Lower lobe of right lung (tissue), 2 donors: ENCODE data around the gene MAP3K10. TPM values are rescaled to one million over a fixed set of nuclear protein-coding genes. Genes with fewer than 3 reads are reported as not detected.
A peak's percentile ranks its signal among the peaks of the same experiment; 100 is the strongest.

Experiments
- ATAC-seq, 2 donors: fragments of 200-7000 bp; cut with Tn5 transposase; one replicate each; pipeline ENCODE4 v1.9.1; 2020 to 2022; ENCODE audit warnings: mild to moderate bottlenecking in 2 of 2, moderate library complexity in 2 of 2
- DNase-seq: peaks from one replicate; pipeline ENCODE4 v3.0.0-alpha.2; 2020
- H3K27ac ChIP-seq: fragments of 200-600 bp; one replicate; pipeline ENCODE4 v1.8.0; 2022
- H3K27me3 ChIP-seq: fragments of 200-600 bp; one replicate; pipeline ENCODE4 v1.8.0; 2022; ENCODE audit warnings: low read depth
- H3K36me3 ChIP-seq: fragments of 200-600 bp; one replicate; pipeline ENCODE4 v1.8.0; 2022; ENCODE audit warnings: mild to moderate bottlenecking
- H3K4me1 ChIP-seq: fragments of 200-600 bp; one replicate; pipeline ENCODE4 v1.8.0; 2022
- H3K4me3 ChIP-seq: fragments of 200-600 bp; one replicate; pipeline ENCODE4 v1.8.0; 2022; ENCODE audit warnings: mild to moderate bottlenecking
- H3K9me3 ChIP-seq: fragments of 200-600 bp; one replicate; pipeline ENCODE4 v1.8.0; 2022
- CTCF ChIP-seq: fragments of 200-600 bp; IDR thresholded peaks from one replicate; pipeline ENCODE4 v1.8.0; 2022; ENCODE audit warnings: antibody characterized with exemption, mild to moderate bottlenecking
- intact Hi-C: fragments of 100-400 bp; cut with DNase I; formaldehyde crosslinking; loops from one replicate; pipeline ENCODE4 v1.11.0; 2022
- total RNA-seq: library from RNA; stranded (reverse); fragmentation: NEBNext Ultra II Directional; extraction: Animal tissue kit (Norgen Biotek cat#: 25700); gene quantifications from one replicate; pipeline ENCODE4 v1.2.1, GENCODE V29; 2021
- donor health status: DM: no; HTN: yes; CAD: no; lungs with severe emphysema.

MAP3K10 gene
- total RNA-seq, 1 donor from 2014 or later = 17.4 TPM

GRCh38 chr19:40238775-40239174 lies 47.5 kb downstream of the MAP3K10 start:
- no peak overlapping the region for H3K27ac ChIP-seq
- ATAC-seq (no peak), DNase-seq (no peak)
- intact Hi-C loops = no loop called here
- peaks cover 15% of the 10 kb centered on the region for H3K4me1 ChIP-seq
- no peaks in the 10 kb centered on the region for H3K9me3 ChIP-seq
- peaks cover 87% of the 10 kb centered on the region for H3K36me3 ChIP-seq
- H3K27me3 ChIP-seq = no peaks in the 10 kb centered on the region
- H3K4me3 ChIP-seq = no peak overlapping the region
- TF ChIP-seq CTCF = no peak

GRCh38 chr19:40239415-40240226 lies 48.4 kb downstream of the MAP3K10 start:
- Histone ChIP-seq H3K4me3 (no peak overlapping the region), H3K4me1 (peaks cover 15% of the 10 kb centered on the region), H3K9me3 (no peaks in the 10 kb centered on the region), H3K27ac (no peak overlapping the region), H3K27me3 (no peaks in the 10 kb centered on the region), H3K36me3 (peaks cover 80% of the 10 kb centered on the region)
- ATAC-seq (no peak), DNase-seq (peak; percentile 28)
- TF ChIP-seq CTCF = no peak
- intact Hi-C loops = no loop called here

GRCh38 chr19:40240332-40240731 lies 49.1 kb downstream of the MAP3K10 start:
- Histone ChIP-seq H3K9me3 (no peaks in the 10 kb centered on the region), H3K27me3 (no peaks in the 10 kb centered on the region), H3K27ac (no peak overlapping the region), H3K4me3 (no peak overlapping the region), H3K4me1 (peaks cover 21% of the 10 kb centered on the region), H3K36me3 (peaks cover 73% of the 10 kb centered on the region)
- ATAC-seq (no peak), DNase-seq (peak; percentile 22)
- no peak for TF ChIP-seq CTCF
- intact Hi-C loops = no loop called here

GRCh38 chr19:40241125-40241808 lies 50.0 kb downstream of the MAP3K10 start:
- DNase-seq (peak; percentile 28), ATAC-seq (no peak)
- peak overlapping the region; percentile 69 for H3K27ac ChIP-seq
- H3K27me3 ChIP-seq = no peaks in the 10 kb centered on the region
- H3K9me3 ChIP-seq = no peaks in the 10 kb centered on the region
- no peak overlapping the region for H3K4me3 ChIP-seq
- peaks cover 63% of the 10 kb centered on the region for H3K36me3 ChIP-seq
- intact Hi-C loops = no loop called here
- no peak for TF ChIP-seq CTCF
- H3K4me1 ChIP-seq = peaks cover 28% of the 10 kb centered on the region

DNA sequence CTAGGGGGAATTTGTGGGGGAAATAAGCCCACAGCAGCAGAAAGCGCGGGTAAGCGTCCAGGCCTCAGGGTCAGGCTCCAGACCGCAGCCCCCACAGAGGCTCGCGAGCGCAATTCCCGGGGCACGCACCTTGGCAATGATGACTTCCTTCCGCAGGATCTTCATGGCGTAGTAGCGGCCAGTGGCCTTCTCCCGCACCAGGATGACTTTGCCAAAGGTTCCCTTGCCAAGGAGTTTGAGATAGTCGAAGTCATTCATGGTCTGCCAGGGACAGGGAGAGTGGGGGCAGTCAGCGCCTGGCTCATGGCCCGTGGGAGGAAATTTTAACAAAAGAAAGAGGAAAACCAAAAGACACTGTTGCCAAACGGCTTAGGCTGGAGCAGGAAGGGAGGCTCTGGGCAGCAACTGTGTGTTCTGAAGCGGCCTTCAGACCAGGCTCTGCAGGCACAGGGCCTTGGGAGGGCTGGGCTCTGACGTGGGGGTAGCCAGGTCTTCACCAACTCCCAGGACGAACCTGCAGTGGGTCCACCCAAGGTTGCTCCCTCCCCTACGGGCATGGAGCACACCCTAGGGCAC lies 50.7 kb downstream of the MAP3K10 start:
- Histone ChIP-seq H3K27ac (peak overlapping the region; percentile 69), H3K36me3 (peaks cover 57% of the 10 kb centered on the region), H3K27me3 (no peaks in the 10 kb centered on the region), H3K4me3 (no peak overlapping the region), H3K9me3 (no peaks in the 10 kb centered on the region), H3K4me1 (peaks cover 28% of the 10 kb centered on the region)
- intact Hi-C loops = no loop called here
- TF ChIP-seq CTCF = no peak
- peak; percentile 46 for DNase-seq
- ATAC-seq = peak; percentile 50 to 60
